Measurements from ENCODE around the gene ALDH1A2. TPM values are rescaled to one million over a fixed set of nuclear protein-coding genes. Genes with fewer than 3 reads are reported as not detected.

ALDH1A2 gene
- polyA plus RNA-seq, 1 of the 3 experiments (the other 2 are of a cell fraction): not detected

GRCh38 chr15:57914350-57915055, 151.0 kb downstream of the ALDH1A2 start:
- H4K20me1 ChIP-seq (ENCODE audit: insufficient read depth): no peaks in the 10 kb centered on the region
- no peak overlapping the region for H3K9ac ChIP-seq
- ChIA-PET CTCF (interaction anchor here (1.0 to 1.4 kb wide), 2 partner anchors 33 to 156 kb away, joined by 3 read pairs; no protein-coding TSS in a partner anchor), POLR2A (no interaction called here)
- WGBS (ENCODE audit: low lambda C conversion rate): 64% methylated on average over 8 of the region's 9 CpGs
- no peaks in the 10 kb centered on the region; a peak in 1 of 4 replicates for H3K4me1 ChIP-seq (ENCODE audit: control insufficient read depth in 1 of 2, insufficient read depth in 2 of 2, low read depth in 1 of 2, low read length in 1 of 2)
- H3K4me3 ChIP-seq (ENCODE audit: low read depth in 2 of 2, low read length in 1 of 2): no peak overlapping the region
- H3K27ac ChIP-seq (ENCODE audit: low read depth in 2 of 2, low read length in 1 of 2): no peak overlapping the region
- no peak for TF ChIP-seq FOXM1 (IDR thresholded peaks at IDR 0.05; ENCODE audit: low read depth)
- no peak for TF ChIP-seq FOSL2 (IDR thresholded peaks at IDR 0.05; ENCODE audit: borderline replicate concordance, low read depth)
- TF ChIP-seq CHD2 (IDR thresholded peaks at IDR 0.05; ENCODE audit: low read length, partially characterized antibody): no peak
- no peak for TF ChIP-seq SMC3 (IDR thresholded peaks at IDR 0.05; ENCODE audit: low read depth, low read length)
- TF ChIP-seq EZH2phosphoT487 (IDR thresholded peaks at IDR 0.05; ENCODE audit: borderline replicate concordance, low read depth): no peak
- TF ChIP-seq IRF3 (IDR thresholded peaks at IDR 0.05; ENCODE audit: low read depth, low read length): no peak
- TF ChIP-seq TCF12 (IDR thresholded peaks at IDR 0.05): no peak
- TF ChIP-seq TEAD4 (IDR thresholded peaks at IDR 0.05; ENCODE audit: borderline replicate concordance, insufficient read depth): no peak
- TF ChIP-seq RFX5 (IDR thresholded peaks at IDR 0.05; ENCODE audit: low read length): no peak
- no peak for TF ChIP-seq RCOR1 (IDR thresholded peaks at IDR 0.05; ENCODE audit: low read length)
- no peak for TF ChIP-seq YY1 (IDR thresholded peaks at IDR 0.05; ENCODE audit: low read depth)
- no peak for TF ChIP-seq RAD21 (IDR thresholded peaks at IDR 0.05; ENCODE audit: low read length)
- TF ChIP-seq USF1 (IDR thresholded peaks at IDR 0.05; ENCODE audit: borderline replicate concordance, low read depth): no peak
- no peak for TF ChIP-seq SIN3A (IDR thresholded peaks at IDR 0.05; ENCODE audit: borderline replicate concordance, low read depth, low read length)
- no peak for TF ChIP-seq POLR2AphosphoS5 (IDR thresholded peaks at IDR 0.05; ENCODE audit: low read depth, low read length)
- TF ChIP-seq, protein P1, sequence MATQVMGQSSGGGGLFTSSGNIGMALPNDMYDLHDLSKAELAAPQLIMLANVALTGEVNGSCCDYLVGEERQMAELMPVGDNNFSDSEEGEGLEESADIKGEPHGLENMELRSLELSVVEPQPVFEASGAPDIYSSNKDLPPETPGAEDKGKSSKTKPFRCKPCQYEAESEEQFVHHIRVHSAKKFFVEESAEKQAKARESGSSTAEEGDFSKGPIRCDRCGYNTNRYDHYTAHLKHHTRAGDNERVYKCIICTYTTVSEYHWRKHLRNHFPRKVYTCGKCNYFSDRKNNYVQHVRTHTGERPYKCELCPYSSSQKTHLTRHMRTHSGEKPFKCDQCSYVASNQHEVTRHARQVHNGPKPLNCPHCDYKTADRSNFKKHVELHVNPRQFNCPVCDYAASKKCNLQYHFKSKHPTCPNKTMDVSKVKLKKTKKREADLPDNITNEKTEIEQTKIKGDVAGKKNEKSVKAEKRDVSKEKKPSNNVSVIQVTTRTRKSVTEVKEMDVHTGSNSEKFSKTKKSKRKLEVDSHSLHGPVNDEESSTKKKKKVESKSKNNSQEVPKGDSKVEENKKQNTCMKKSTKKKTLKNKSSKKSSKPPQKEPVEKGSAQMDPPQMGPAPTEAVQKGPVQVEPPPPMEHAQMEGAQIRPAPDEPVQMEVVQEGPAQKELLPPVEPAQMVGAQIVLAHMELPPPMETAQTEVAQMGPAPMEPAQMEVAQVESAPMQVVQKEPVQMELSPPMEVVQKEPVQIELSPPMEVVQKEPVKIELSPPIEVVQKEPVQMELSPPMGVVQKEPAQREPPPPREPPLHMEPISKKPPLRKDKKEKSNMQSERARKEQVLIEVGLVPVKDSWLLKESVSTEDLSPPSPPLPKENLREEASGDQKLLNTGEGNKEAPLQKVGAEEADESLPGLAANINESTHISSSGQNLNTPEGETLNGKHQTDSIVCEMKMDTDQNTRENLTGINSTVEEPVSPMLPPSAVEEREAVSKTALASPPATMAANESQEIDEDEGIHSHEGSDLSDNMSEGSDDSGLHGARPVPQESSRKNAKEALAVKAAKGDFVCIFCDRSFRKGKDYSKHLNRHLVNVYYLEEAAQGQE (IDR thresholded peaks at IDR 0.05; ENCODE audit: low read depth, low read length): no peak
- TF ChIP-seq ELF1 (IDR thresholded peaks at IDR 0.05): no peak
- no peak for TF ChIP-seq GABPA (IDR thresholded peaks at IDR 0.05; ENCODE audit: low read depth)
- TF ChIP-seq MAX (IDR thresholded peaks at IDR 0.05; ENCODE audit: low read depth): no peak
- TF ChIP-seq EP300 (IDR thresholded peaks at IDR 0.05; ENCODE audit: borderline replicate concordance in 1 of 2, low read depth in 1 of 2, low read length in 1 of 2): no peak
- H3K9me3 ChIP-seq: no peaks in the 10 kb centered on the region
- no peak overlapping the region for H2AFZ ChIP-seq (ENCODE audit: low read depth)
- no peaks in the 10 kb centered on the region for H3F3A ChIP-seq (replicated peaks; ENCODE audit: insufficient read depth)
- no peak overlapping the region for H3K4me2 ChIP-seq
- no peaks in the 10 kb centered on the region for H3K9me2 ChIP-seq
- no peaks in the 10 kb centered on the region for H3K79me2 ChIP-seq (ENCODE audit: insufficient read depth)
- DNase-seq: no peak
- no peaks in the 10 kb centered on the region for H3K36me3 ChIP-seq (replicated peaks in 1 of 2; ENCODE audit: control insufficient read depth in 1 of 2, insufficient read depth in 2 of 2, low read length in 1 of 2)
- 0 out of 2 replicates have a peak, but pooled peaks cover 8% of the 10 kb centered on the region for H3K27me3 ChIP-seq (ENCODE audit: insufficient read depth)
